ENCODE results near the gene DYSF. TPM values are rescaled to one million over a fixed set of nuclear protein-coding genes. Genes with fewer than 3 reads are reported as not detected.

Gene DYSF
- total RNA-seq, 4 donors from 2014 or later, result 2.8 to 14.9 (median 4.0) TPM

GRCh38 chr2:71665168-71666093 is 212.1 kb downstream of the DYSF start:
- TF ChIP-seq CTCF (IDR thresholded peaks at IDR 0.05) (no peak), POLR2A (IDR thresholded peaks at IDR 0.05) (no peak)
- Histone ChIP-seq H3K9me3 (no peaks in the 10 kb centered on the region), H3K27me3 (no peaks in the 10 kb centered on the region), H3K27ac (no peak overlapping the region), H3K4me3 (no peak overlapping the region), H3K36me3 (no peaks in the 10 kb centered on the region), H3K4me1 (no peaks in the 10 kb centered on the region)
- DNase-seq, result peak in 2 of 3 donors; percentile 26 to 28

DNA sequence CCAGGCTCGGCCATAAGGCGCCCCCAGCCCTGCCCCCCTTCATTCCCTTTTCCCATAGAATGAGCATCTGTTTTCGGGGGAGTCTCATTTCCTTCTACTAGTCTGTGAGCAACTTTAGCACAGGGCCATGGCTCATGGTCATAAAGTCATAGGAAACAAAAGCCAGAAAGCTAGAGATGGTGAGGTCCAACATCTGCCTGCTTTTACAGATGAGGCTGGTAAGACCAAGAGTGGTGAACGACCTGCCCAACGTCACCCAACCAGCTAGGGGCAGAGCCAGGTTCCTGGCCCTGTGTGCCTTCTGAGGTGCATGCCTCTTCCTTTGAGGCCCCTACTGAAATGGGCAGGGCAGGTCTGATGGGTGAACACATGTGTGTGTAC is 212.7 kb downstream of the DYSF start:
- H3K36me3 ChIP-seq, result no peaks in the 10 kb centered on the region
- no peak for DNase-seq
- H3K27me3 ChIP-seq, result no peaks in the 10 kb centered on the region
- no peaks in the 10 kb centered on the region for H3K4me1 ChIP-seq
- TF ChIP-seq POLR2A (IDR thresholded peaks at IDR 0.05), result no peak
- no peak overlapping the region for H3K4me3 ChIP-seq
- H3K9me3 ChIP-seq, result no peaks in the 10 kb centered on the region
- H3K27ac ChIP-seq, result no peak overlapping the region

DNA sequence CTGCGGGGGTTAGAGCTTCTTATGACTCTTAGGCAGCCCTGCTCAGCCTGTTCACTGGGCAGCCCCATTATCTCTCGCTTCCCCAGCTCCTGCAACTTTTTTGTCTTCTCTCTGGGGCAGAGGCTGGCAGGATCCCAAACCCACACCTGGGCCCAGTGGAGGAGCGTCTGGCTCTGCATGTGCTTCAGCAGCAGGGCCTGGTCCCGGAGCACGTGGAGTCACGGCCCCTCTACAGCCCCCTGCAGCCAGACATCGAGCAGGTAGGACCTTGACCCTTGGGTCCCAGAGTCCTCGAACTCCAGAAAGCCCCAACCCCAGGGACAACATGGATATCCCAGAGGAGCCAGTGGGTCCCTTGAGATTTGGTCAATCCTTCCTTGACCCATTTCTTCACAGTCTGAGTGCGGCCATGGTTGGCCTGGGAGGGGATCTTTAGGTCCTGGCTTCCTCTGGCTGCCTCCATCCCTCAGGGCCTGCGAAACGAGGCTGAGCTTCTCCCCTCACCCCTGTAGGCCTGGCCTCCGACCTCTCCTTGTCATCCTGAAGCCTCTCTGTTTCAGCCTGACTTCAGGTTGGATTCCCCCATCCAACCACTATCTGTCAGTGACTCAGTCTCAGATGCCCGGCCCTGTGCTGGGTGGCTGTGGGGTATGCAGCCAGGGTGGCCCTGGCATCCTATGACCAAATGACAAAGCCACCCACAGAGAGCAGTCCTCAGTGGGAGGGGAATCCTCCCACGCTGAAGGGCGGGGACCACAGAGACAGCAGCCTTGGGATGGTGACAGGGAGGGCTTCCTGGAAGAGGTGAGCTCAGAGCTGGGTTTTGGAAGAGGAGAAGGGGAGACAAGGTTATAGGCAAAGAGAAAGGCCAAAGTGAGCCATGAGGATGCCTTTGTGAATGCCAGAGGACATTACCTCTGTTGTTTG is 214.2 kb downstream of the DYSF start:
- peak in 2 of 3 donors; percentile 28 to 30 for DNase-seq
- Histone ChIP-seq H3K4me3 (no peak overlapping the region), H3K27me3 (no peaks in the 10 kb centered on the region), H3K9me3 (no peaks in the 10 kb centered on the region), H3K36me3 (no peaks in the 10 kb centered on the region), H3K27ac (no peak overlapping the region), H3K4me1 (no peaks in the 10 kb centered on the region)
- TF ChIP-seq POLR2A (IDR thresholded peaks at IDR 0.05) (no peak), CTCF (IDR thresholded peaks at IDR 0.05) (no peak)

DNA sequence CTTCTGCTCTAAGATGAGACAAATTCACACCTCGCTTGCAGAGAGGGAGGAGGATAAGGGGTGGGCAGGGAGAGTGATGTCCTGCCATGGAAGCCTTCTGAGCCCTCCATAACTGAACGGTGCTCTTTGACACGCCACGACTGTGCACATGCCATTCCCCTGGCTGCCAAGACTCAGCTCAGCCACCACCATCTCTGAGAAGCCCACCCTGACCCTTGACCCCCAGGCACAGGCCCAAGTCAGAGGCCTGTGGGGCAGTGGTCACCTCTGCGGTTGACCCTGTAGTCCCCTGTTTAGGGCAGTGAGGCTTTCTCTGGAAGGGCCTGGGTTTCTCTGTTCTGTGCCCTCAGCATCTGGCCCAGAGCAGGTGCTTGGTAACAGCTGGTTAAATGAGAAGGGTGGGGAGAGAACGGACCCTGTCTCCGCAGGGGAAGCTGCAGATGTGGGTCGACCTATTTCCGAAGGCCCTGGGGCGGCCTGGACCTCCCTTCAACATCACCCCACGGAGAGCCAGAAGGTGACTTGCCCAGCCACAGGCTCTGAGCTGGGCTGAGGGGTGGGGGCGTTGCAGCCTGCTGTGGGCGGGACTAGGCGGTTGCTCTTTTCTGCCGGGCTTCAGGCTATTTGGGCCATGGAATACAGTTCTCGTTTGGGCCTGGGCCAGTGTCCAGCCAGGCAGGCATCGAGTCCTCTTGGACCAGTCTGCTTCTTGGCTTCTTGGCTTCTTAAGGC is 215.1 kb downstream of the DYSF start:
- H3K27ac ChIP-seq, result no peak overlapping the region
- no peaks in the 10 kb centered on the region for H3K9me3 ChIP-seq
- H3K36me3 ChIP-seq, result no peaks in the 10 kb centered on the region
- no peak for TF ChIP-seq POLR2A (IDR thresholded peaks at IDR 0.05)
- DNase-seq, result peak in 1 of 3 donors; percentile 42
- H3K4me1 ChIP-seq, result no peaks in the 10 kb centered on the region
- H3K27me3 ChIP-seq, result no peaks in the 10 kb centered on the region
- no peak overlapping the region for H3K4me3 ChIP-seq

GRCh38 chr2:71669058-71669456 is 215.7 kb downstream of the DYSF start:
- no peaks in the 10 kb centered on the region for H3K4me1 ChIP-seq
- H3K9me3 ChIP-seq, result no peaks in the 10 kb centered on the region
- TF ChIP-seq POLR2A (IDR thresholded peaks at IDR 0.05) (no peak), CTCF (IDR thresholded peaks at IDR 0.05) (no peak)
- H3K27me3 ChIP-seq, result no peaks in the 10 kb centered on the region
- no peak overlapping the region for H3K4me3 ChIP-seq
- H3K36me3 ChIP-seq, result no peaks in the 10 kb centered on the region
- no peak overlapping the region for H3K27ac ChIP-seq
- no peak for DNase-seq

All from Peyer's patch (tissue), 4 donors.